Fibroblast of skin of left quadriceps (primary cell): ENCODE data around the gene ZMYND11.
A peak's percentile ranks its signal among the peaks of the same experiment; 100 is the strongest.

ENCODE experiments used
- DNase-seq, 2 experiments: peaks; one replicate each; pipeline ENCODE4 v3.0.0-alpha.2; 2013; ENCODE audit warnings: low read depth in 2 of 2

ZMYND11 gene

GRCh38 chr10:191703-192518, 56.7 kb downstream of the ZMYND11 start:
- DNase-seq = peak in 1 of 2 experiments; percentile 22

DNA sequence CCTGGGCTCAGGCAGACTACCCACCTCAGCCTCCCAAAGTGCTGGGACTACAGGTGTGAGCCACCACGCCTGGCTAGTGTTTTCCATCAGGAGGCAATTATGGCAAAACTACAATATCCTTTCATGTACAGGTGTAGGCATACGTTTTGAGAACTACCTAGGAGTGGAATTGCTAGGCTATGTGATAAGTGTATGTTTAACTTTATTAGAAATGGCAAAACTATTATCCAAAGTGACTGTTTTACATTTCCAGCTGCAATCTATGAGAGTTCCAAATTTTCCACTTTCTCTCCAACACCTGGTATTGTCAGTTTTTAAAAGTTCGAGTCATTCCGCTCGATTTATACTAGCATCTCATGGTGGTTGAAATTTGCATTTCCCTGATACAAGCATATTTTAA, 59.0 kb downstream of the ZMYND11 start:
- DNase-seq = no peak

DNA sequence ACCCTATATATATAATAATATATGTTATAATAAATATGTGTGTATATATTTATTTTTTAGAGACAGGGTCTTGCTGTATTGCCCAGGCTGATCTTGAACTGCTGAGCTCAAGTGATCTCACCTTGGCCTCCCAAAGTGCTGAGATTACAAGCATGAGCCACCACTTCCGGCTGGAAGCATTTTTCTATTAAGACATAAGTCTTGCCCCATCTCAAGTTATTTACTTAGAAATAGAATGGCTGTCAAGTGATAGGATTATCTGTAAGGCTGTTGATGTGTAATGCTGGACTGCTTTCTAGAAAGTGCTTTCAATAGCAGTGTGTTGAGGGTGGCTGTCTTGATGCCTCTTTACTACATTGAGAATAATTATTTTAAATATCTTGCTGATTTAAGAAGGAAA, 65.2 kb downstream of the ZMYND11 start:
- no peak for DNase-seq

- DNase-seq = peak; percentile 47 to 58
Observed at GRCh38 chr10:201328-201771, 66.1 kb downstream of the ZMYND11 start.

GRCh38 chr10:208616-209015, 73.4 kb downstream of the ZMYND11 start:
- no peak for DNase-seq

DNA sequence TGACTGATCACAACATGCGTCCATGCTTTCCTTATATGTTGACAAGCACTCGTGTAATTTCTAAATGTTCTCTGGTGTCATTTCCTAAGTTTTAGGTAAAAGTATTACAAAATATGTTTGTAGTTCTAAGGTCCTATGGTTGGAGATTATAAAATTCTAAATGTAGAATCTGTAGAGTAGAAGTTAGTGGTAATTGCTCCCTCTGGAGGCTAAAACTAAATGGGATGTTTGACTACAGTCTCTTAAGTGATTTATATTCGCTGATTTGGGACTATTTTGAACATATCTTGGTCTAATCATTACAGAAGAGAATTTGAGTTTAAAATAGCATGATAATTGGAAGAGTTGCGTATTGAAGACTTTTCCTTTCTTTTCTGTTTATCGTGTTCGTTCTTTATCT, 74.1 kb downstream of the ZMYND11 start:
- no peak for DNase-seq

GRCh38 chr10:210297-210696, 75.0 kb downstream of the ZMYND11 start:
- DNase-seq = no peak

GRCh38 chr10:215444-215843, 80.2 kb downstream of the ZMYND11 start:
- no peak for DNase-seq

DNA sequence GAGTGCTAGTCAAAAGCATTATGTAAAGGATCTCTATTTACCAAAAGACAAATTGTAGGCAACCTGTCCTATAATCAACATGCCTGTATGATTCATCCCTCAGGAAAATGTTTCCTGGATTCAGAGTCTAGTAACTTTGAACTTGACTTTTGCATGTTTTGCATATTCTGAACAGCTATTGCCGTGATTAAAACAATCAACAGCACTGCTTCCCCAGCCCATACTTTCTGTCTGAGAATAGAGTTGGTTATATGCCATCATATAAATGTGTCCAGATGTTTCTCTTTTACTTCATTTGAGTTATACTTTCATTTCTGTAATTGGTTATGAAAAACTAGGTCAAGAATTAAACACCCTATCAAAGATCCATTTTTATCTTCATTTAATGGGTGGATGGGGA, 83.5 kb downstream of the ZMYND11 start:
- peak; percentile 58 for DNase-seq

DNA sequence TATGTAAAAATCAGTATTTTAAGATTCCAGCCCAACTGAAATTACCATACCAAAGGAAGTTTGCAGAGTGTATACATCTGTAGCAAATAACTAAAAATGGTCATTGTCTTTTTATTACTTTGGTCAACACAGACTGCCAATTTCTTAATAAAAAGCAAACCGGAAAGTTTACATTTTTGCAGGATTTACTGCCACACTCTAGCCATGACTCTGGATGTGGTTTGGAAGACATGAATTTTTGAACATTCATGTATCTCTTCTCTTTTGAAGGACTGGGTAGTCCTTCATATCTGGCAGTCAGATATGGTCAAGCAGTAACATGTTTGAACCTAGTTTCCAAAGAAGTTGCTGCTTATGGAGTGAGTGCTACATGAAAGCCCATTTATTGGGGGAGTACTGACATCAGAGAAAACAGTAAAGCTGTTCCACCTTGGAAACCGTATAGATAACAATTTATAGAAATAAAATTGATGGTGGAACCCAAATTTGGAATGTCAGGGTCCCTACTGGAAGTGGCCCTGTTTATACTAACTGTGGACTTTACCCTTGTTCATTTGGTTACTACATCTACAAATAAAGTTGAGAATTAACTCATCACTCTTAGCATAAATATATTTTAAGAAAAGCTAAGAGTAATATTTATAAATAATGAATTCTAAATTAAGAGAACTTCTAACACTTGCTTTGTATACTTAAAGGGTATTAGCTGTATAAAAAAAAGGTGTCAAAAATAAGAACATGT, 84.6 kb downstream of the ZMYND11 start:
- DNase-seq = peak; percentile 30 to 37

DNA sequence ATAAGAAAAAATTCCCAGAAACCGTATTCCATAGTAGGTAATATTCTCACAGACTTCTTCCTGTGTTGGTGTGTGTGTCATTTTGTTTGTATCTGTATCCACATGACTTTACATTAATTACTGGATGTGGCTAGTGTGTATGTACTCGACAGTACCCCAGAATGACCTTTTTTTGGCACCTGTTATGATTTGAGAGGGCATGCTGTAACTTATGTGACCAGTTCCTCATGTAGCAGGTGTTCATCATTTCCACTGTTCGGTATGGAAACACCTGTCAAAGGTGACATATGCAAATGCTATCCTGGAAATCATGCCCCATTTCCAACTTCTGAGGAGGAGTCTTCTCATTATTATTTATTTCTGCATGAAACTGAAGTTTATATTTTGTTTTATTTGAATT, 89.3 kb downstream of the ZMYND11 start:
- DNase-seq = no peak

DNA sequence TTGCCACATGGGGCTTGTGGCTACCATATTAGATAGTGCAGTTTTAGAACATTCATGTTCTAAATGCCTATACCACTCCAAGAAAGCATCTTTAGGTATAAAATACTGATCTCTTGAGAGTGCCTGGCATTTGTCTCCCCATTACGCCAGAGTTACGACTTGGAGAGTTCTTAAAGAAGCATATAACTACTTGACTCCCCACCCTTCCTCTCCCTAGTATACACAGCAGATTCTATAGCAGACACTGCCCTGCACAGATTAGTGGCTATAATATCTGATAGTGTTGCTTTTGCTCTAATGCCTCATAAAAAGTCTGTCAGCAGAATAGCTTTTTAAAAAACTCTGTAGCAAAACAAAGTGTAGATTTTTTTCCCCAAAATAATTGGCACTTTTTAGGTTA, 90.8 kb downstream of the ZMYND11 start:
- no peak for DNase-seq

DNA sequence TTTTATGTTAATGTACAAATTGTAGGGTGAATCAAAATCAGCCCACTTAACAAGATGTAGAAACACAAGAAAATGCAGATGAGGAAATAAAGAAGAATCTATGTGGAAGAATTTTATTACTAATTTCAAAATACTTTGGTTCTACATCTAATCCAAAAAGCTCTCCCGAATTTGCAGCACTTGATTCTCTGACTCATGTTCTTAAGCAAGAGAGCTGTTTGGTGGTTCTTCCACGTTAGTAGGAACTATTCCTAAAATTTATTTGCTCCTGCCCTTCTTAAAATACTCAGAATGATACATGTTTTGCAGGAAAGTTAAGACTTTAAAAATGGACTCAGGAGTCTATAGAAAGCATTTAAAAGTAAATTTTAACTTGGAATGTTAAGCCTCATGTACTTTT, 91.8 kb downstream of the ZMYND11 start:
- DNase-seq = no peak

GRCh38 chr10:228366-228765, 93.1 kb downstream of the ZMYND11 start:
- DNase-seq = no peak

- DNase-seq = no peak
Observed at GRCh38 chr10:230758-231157, 95.5 kb downstream of the ZMYND11 start.

GRCh38 chr10:232061-232460, 96.8 kb downstream of the ZMYND11 start:
- no peak for DNase-seq

GRCh38 chr10:232878-233277, 97.6 kb downstream of the ZMYND11 start:
- no peak for DNase-seq

DNA sequence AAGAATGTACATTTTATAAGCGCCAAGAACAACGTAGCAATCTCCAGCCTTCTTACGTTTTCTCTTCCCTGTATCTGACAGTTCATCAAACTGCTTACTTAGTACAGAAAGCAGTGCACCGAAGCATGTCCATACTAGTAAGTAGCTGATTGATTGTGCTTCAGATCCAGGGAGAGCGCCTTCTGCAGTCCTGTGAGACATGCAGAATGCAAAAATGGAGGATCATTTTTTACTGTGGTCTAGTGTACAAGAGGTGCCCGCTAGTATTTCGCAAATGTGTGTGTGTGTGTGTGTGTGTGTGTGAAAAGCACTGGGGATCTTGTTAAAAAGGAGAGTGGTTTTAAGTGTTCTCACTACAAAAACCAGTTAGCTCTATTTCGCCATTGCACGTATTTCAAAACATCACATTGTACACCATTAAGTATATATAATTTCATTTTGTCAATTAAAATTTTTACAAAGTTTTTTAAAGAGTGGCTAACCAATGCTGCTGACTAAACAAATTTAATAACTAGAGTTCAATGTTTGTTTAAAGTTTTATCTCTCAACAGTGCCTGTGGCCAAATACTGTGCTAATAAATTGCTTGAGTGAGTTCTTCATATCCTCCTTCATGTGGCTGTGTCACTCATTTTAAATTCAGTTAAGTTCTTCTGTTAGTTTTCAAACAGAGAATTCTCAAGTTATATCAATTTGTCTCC, 99.6 kb downstream of the ZMYND11 start:
- DNase-seq = no peak

GRCh38 chr10:235915-236314, 100.7 kb downstream of the ZMYND11 start:
- DNase-seq = no peak

GRCh38 chr10:239109-239508, 103.9 kb downstream of the ZMYND11 start:
- no peak for DNase-seq

DNA sequence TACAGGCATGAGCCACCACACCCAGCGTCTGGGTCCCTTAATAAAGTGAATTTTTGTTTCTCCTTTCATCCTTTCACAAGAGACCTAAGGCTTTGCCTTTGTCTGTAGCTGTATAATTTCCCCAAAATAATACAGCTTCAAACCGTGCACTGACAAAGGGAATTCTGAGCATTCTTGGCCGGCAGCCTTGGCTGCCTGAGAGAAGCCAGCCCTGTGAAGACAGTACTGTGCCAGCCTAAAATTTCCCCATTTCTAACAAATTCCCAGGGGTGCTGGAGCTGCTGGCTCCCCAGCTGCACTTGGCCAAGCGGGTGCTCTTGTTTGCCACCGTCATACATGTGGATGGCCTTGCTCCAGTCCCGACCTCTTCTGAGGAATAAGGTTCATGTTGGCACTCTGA, 106.2 kb downstream of the ZMYND11 start:
- DNase-seq = no peak

GRCh38 chr10:241966-242643, 106.8 kb downstream of the ZMYND11 start:
- no peak for DNase-seq
